Activated CD4-positive, alpha-beta memory T cell treated with anti-CD3 and anti-CD28 coated beads for 36 hours (primary cell): Measurements from ENCODE around the gene AP1AR. TPM values are rescaled to one million over a fixed set of nuclear protein-coding genes. Genes with fewer than 3 reads are reported as not detected.
A peak's percentile ranks its signal among the peaks of the same experiment; 100 is the strongest.

Experiments
- CTCF ChIA-PET: fragments of 350-600 bp; sonication (Branson Sonifier 250); formaldehyde crosslinking; loops from one replicate; lab custom pipeline; 2021; ENCODE audit warnings: antibody characterized with exemption, inconsistent platforms; lab: Charles Lee
- POLR2A ChIA-PET: fragments of 350-600 bp; sonication (Branson Sonifier 250); formaldehyde crosslinking; loops from one replicate; lab custom pipeline; 2021; ENCODE audit warnings: antibody characterized with exemption; lab: Charles Lee
- DNase-seq: peaks from one replicate; pipeline ENCODE4 v3.0.0-alpha.2; 2020
- H3K27ac Mint-ChIP-seq: one replicate; pipeline ENCODE4 v1.8.0; 2021; ENCODE audit warnings: mixed read lengths
- H3K27me3 Mint-ChIP-seq: one replicate; pipeline ENCODE4 v1.8.0; 2021; ENCODE audit warnings: mixed read lengths
- H3K36me3 Mint-ChIP-seq: one replicate; pipeline ENCODE4 v1.8.0; 2021; ENCODE audit warnings: mixed read lengths
- H3K4me1 Mint-ChIP-seq: one replicate; pipeline ENCODE4 v1.8.0; 2021; ENCODE audit warnings: low read depth, mixed read lengths
- H3K4me3 Mint-ChIP-seq: one replicate; pipeline ENCODE4 v1.8.0; 2021; ENCODE audit warnings: mild to moderate bottlenecking, mixed read lengths
- H3K9me3 Mint-ChIP-seq: one replicate; pipeline ENCODE4 v1.8.0; 2021; ENCODE audit warnings: mixed read lengths
- intact Hi-C: fragments of 100-400 bp; cut with micrococcal nuclease; formaldehyde crosslinking; loops from one replicate; pipeline ENCODE4 v1.15.1; 2023
- total RNA-seq, 2 experiments: library from RNA; stranded (reverse); gene quantifications; one replicate each; pipeline ENCODE4 v1.2.3, GENCODE V29; 2021

The AP1AR gene
- total RNA-seq: 10 to 100 TPM; 15.4 to 19.1 TPM

DNA sequence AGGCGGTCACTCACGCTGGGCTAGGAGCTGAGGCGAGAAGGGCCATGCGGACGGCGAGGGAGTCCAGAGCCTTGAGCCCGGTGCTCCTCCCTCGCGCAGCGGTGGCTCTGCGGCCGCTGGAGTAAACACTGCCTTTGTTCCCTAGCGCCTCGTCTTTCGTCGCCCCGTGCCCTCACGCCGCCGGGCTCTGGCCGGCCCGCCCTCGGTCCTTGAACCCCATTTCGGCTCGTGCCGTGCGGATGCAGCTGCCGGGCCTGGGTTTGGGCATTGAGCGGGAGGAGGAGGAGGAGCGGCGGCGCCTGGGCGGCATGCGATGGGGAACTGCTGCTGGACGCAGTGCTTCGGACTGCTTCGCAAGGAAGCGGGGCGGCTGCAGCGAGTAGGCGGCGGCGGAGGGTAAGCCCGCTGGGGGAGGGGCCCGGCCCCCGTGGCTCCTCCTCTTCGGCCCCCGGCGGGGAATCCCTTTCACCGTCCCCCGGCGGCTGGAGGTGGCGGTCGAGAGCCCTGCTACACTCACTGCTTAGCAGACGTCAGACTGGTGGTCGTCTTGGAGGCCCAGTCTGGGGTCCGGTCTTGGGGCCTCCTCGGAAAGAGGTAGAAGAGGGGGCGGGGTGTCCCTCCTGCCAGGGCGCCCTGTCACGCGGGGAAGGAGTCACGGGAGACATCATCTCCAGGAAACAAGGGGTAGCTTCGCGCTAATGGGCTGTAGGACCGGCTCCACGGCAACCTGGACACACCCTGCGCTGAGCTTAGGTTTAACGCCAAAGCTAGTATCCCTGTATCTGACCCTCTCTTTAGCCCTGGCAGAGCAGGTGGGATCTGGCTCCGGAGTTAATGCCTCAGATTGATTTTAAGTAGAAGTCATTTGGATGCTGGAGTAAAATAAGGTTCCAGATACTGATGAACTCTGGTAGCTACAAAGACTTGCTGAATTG lies at the start of gene AP1AR:
AP1AR (plus strand) TSS at position 9 of the 935 bp plus-strand sequence; CDS start at position 314, 305 bp downstream.
- DNase-seq: peak; percentile 87
- intact Hi-C loops: loop anchor here (1.0 to 2.0 kb wide), 10 partner anchors 18 to 405 kb away; partner anchors contain the start of genes LARP7 and TIFA
- CTCF ChIA-PET: interaction anchor here (1.0 to 5.8 kb wide), 13 partner anchors 9 to 533 kb away, joined by 3 to 118 read pairs (median 5); partner anchors contain the start of genes NEUROG2 and TIFA
- Mint-ChIP-seq H3K4me3 (peak within 1 kb of the TSS; percentile 87), H3K9me3 (no peaks in the 10 kb centered on the region), H3K36me3 (no peaks in the 10 kb centered on the region), H3K4me1 (peaks cover 34% of the 10 kb centered on the region), H3K27ac (peak within 1 kb of the TSS; percentile 98), H3K27me3 (no peaks in the 10 kb centered on the region)
- POLR2A ChIA-PET: interaction anchor here (2.6 kb wide), 1 partner anchor 54 kb away, joined by 10 read pairs; the partner anchor contains the start of gene TIFA

GRCh38 chr4:112182604-112183003 lies 49.0 kb upstream of the AP1AR start:
- Mint-ChIP-seq H3K4me3 (no peak overlapping the region), H3K4me1 (peaks cover 36% of the 10 kb centered on the region), H3K36me3 (peaks cover 21% of the 10 kb centered on the region), H3K27ac (no peak overlapping the region), H3K9me3 (no peaks in the 10 kb centered on the region), H3K27me3 (no peaks in the 10 kb centered on the region)
- POLR2A ChIA-PET: no interaction called here
- intact Hi-C loops: no loop called here
- DNase-seq: no peak
- CTCF ChIA-PET: no interaction called here

DNA sequence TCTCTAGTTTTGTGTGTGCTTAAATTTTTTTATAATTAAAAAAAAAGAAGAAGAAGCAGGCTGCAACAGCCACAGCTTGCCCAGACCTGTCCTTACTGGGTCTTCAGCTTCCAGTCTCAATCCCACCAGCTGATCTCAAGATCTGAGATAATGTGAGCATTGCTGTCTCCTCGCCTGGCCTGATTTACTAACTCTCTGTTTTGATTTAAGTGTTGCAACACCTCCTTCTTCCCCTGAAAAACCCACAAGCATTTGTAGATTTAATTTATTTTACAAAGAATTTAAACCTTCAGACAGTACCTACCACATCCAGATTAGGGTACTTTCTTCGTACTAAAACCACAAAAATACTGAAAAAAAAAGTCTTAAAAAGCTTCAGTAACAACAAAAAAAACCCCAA lies 48.3 kb upstream of the AP1AR start:
- Mint-ChIP-seq H3K27me3 (no peaks in the 10 kb centered on the region), H3K4me3 (no peak overlapping the region), H3K27ac (no peak overlapping the region), H3K36me3 (peaks cover 23% of the 10 kb centered on the region), H3K9me3 (no peaks in the 10 kb centered on the region), H3K4me1 (peaks cover 36% of the 10 kb centered on the region)
- CTCF ChIA-PET: no interaction called here
- DNase-seq: no peak
- POLR2A ChIA-PET: interaction anchor here (0.8 kb wide), 1 partner anchor 9 kb away, joined by 3 read pairs; no protein-coding TSS in a partner anchor
- intact Hi-C loops: no loop called here

GRCh38 chr4:112184438-112184837 lies 47.1 kb upstream of the AP1AR start:
- Mint-ChIP-seq H3K4me1 (peaks cover 30% of the 10 kb centered on the region), H3K4me3 (no peak overlapping the region), H3K27ac (no peak overlapping the region), H3K36me3 (peaks cover 19% of the 10 kb centered on the region), H3K27me3 (no peaks in the 10 kb centered on the region), H3K9me3 (no peaks in the 10 kb centered on the region)
- POLR2A ChIA-PET: interaction anchor here (0.6 kb wide), 1 partner anchor 53 kb away, joined by 6 read pairs; no protein-coding TSS in a partner anchor
- intact Hi-C loops: loop anchor here (1.0 to 2.0 kb wide), 2 partner anchors 15 to 32 kb away; no protein-coding TSS in a partner anchor
- no peak for DNase-seq
- CTCF ChIA-PET: no interaction called here

GRCh38 chr4:112185334-112185733 lies 46.3 kb upstream of the AP1AR start:
- peaks cover 30% of the 10 kb centered on the region for H3K4me1 Mint-ChIP-seq
- CTCF ChIA-PET: no interaction called here
- H3K27ac Mint-ChIP-seq: no peak overlapping the region
- no peaks in the 10 kb centered on the region for H3K27me3 Mint-ChIP-seq
- H3K4me3 Mint-ChIP-seq: no peak overlapping the region
- POLR2A ChIA-PET: no interaction called here
- peaks cover 24% of the 10 kb centered on the region for H3K36me3 Mint-ChIP-seq
- intact Hi-C loops: loop anchor here (2.0 kb wide), 1 partner anchor 33 kb away; no protein-coding TSS in a partner anchor
- no peak for DNase-seq
- no peaks in the 10 kb centered on the region for H3K9me3 Mint-ChIP-seq

- intact Hi-C loops: loop anchor here (2.0 kb wide), 1 partner anchor 33 kb away; no protein-coding TSS in a partner anchor
- Mint-ChIP-seq H3K27ac (no peak overlapping the region), H3K9me3 (no peaks in the 10 kb centered on the region), H3K36me3 (peaks cover 26% of the 10 kb centered on the region), H3K4me3 (no peak overlapping the region), H3K4me1 (peaks cover 30% of the 10 kb centered on the region), H3K27me3 (no peaks in the 10 kb centered on the region)
- ChIA-PET POLR2A (no interaction called here), CTCF (no interaction called here)
- DNase-seq: no peak
Measured at GRCh38 chr4:112185740-112186670, 45.6 kb upstream of the AP1AR start.

- Mint-ChIP-seq H3K27ac (no peak overlapping the region), H3K27me3 (no peaks in the 10 kb centered on the region), H3K9me3 (no peaks in the 10 kb centered on the region), H3K36me3 (peaks cover 29% of the 10 kb centered on the region), H3K4me3 (no peak overlapping the region), H3K4me1 (peaks cover 3% of the 10 kb centered on the region)
- DNase-seq: no peak
- CTCF ChIA-PET: no interaction called here
- POLR2A ChIA-PET: no interaction called here
- intact Hi-C loops: no loop called here
Measured at GRCh38 chr4:112189754-112190153, 41.8 kb upstream of the AP1AR start.

GRCh38 chr4:112190684-112191083 lies 40.9 kb upstream of the AP1AR start:
- CTCF ChIA-PET: no interaction called here

DNA sequence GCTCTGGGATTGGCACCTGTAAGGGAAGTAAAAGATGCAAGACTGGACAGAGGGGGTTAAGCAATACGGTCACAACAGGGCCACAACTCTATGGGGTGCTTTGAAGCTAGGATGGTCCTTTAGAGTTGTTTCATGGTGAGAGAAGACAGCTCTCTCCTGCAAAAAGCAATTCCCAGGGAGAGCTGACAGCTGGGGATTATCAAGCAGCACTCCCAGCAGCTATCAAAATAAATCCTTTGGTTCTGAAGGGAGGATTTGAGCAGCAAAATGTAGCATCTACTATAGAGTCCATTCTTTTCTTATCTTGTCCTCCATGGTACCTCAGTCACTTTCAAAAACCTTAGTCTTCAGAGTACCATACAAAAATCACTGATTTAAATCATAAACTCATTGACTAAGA lies 35.1 kb upstream of the AP1AR start:
- peaks cover 19% of the 10 kb centered on the region for H3K4me1 Mint-ChIP-seq
- H3K9me3 Mint-ChIP-seq: no peaks in the 10 kb centered on the region
- no peak for DNase-seq
- intact Hi-C loops: loop anchor here (5.0 kb wide), 2 partner anchors 94 to 126 kb away; no protein-coding TSS in a partner anchor
- H3K27ac Mint-ChIP-seq: no peak overlapping the region
- POLR2A ChIA-PET: no interaction called here
- H3K27me3 Mint-ChIP-seq: peaks cover 3% of the 10 kb centered on the region
- CTCF ChIA-PET: interaction anchor here (1.2 kb wide), 1 partner anchor 49 kb away, joined by 4 read pairs; no protein-coding TSS in a partner anchor
- H3K4me3 Mint-ChIP-seq: no peak overlapping the region
- H3K36me3 Mint-ChIP-seq: peaks cover 2% of the 10 kb centered on the region

More at GRCh38 chr4:112190684-112191083, 40.9 kb upstream of the AP1AR start:
- intact Hi-C loops: no loop called here
- no peak overlapping the region for H3K4me3 Mint-ChIP-seq
- no peaks in the 10 kb centered on the region for H3K27me3 Mint-ChIP-seq
- no peak overlapping the region for H3K27ac Mint-ChIP-seq
- DNase-seq: no peak
- peaks cover 29% of the 10 kb centered on the region for H3K36me3 Mint-ChIP-seq
- no peaks in the 10 kb centered on the region for H3K9me3 Mint-ChIP-seq
- POLR2A ChIA-PET: no interaction called here
- H3K4me1 Mint-ChIP-seq: no peaks in the 10 kb centered on the region

- no peaks in the 10 kb centered on the region for H3K36me3 Mint-ChIP-seq
- ChIA-PET POLR2A (no interaction called here), CTCF (interaction anchor here (0.6 kb wide), 1 partner anchor 326 kb away, joined by 3 read pairs; no protein-coding TSS in a partner anchor)
- intact Hi-C loops: loop anchor here (1.0 to 5.0 kb wide), 11 partner anchors 15 to 324 kb away; partner anchors contain the start of genes AP1AR, FAM241A and TIFA
- no peak overlapping the region for H3K4me3 Mint-ChIP-seq
- DNase-seq: no peak
- H3K27ac Mint-ChIP-seq: no peak overlapping the region
- peaks cover 4% of the 10 kb centered on the region for H3K27me3 Mint-ChIP-seq
- peaks cover 19% of the 10 kb centered on the region for H3K4me1 Mint-ChIP-seq
- H3K9me3 Mint-ChIP-seq: no peaks in the 10 kb centered on the region
Measured at GRCh38 chr4:112199041-112199440, 32.5 kb upstream of the AP1AR start.

DNA sequence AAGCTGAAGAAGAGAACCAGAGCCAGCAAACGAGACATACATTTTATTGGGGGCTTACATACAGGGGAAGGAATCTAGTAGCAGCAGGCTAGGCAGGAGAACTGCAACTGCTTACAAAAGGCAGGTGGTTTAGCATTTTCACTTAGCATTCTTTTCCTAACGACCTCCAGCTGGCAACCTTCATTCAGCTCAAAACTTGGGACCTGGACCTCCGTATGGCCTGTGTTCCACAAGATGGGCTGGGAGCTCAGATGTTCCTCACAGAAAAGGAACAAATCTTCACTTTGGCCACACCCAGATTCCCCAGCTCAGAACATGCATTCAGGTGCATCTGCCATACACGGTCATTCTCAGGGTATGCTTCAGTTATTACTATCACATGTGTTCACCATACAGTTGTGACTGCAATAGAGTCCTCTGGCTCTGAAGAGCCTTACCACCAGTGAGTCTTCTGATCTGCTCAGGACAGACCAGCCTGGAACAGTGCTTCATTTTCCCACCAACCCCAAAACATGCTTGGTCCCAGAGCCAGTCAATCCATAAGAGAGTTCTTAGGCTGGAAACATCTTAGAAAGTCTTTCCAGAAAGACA lies 29.6 kb upstream of the AP1AR start:
- H3K4me3 Mint-ChIP-seq: no peak overlapping the region
- CTCF ChIA-PET: interaction anchor here (1.0 kb wide), 1 partner anchor 102 kb away, joined by 5 read pairs; no protein-coding TSS in a partner anchor

More for the DNA sequence above, 29.6 kb upstream of the AP1AR start:
- POLR2A ChIA-PET: no interaction called here
- Mint-ChIP-seq H3K9me3 (no peaks in the 10 kb centered on the region), H3K27me3 (peaks cover 4% of the 10 kb centered on the region), H3K27ac (no peak overlapping the region), H3K4me1 (peaks cover 19% of the 10 kb centered on the region), H3K36me3 (no peaks in the 10 kb centered on the region)
- DNase-seq: no peak
- intact Hi-C loops: loop anchor here (5.0 kb wide), 1 partner anchor 535 kb away; no protein-coding TSS in a partner anchor
